Stimulated activated CD4-positive, alpha-beta T cell treated with anti-CD3 and anti-CD28 coated beads, Interleukin-4, amount 100 ng/mL, for 48 hours (primary cell): Measurements from ENCODE around the gene NPEPL1.
A peak's percentile ranks its signal among the peaks of the same experiment; 100 is the strongest.
"Not testable (repeated sequence)": the region's sequence is repeated elsewhere in the genome, so short reads cannot be mapped to it uniquely, and the experiment has no call there.

Experiments used
- DNase-seq, 2 donors: peaks; one replicate each; pipeline ENCODE4 v3.0.0-alpha.2; 2020; ENCODE audit warnings: low read depth in 2 of 2

The NPEPL1 gene, protein sequence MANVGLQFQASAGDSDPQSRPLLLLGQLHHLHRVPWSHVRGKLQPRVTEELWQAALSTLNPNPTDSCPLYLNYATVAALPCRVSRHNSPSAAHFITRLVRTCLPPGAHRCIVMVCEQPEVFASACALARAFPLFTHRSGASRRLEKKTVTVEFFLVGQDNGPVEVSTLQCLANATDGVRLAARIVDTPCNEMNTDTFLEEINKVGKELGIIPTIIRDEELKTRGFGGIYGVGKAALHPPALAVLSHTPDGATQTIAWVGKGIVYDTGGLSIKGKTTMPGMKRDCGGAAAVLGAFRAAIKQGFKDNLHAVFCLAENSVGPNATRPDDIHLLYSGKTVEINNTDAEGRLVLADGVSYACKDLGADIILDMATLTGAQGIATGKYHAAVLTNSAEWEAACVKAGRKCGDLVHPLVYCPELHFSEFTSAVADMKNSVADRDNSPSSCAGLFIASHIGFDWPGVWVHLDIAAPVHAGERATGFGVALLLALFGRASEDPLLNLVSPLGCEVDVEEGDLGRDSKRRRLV

DNA sequence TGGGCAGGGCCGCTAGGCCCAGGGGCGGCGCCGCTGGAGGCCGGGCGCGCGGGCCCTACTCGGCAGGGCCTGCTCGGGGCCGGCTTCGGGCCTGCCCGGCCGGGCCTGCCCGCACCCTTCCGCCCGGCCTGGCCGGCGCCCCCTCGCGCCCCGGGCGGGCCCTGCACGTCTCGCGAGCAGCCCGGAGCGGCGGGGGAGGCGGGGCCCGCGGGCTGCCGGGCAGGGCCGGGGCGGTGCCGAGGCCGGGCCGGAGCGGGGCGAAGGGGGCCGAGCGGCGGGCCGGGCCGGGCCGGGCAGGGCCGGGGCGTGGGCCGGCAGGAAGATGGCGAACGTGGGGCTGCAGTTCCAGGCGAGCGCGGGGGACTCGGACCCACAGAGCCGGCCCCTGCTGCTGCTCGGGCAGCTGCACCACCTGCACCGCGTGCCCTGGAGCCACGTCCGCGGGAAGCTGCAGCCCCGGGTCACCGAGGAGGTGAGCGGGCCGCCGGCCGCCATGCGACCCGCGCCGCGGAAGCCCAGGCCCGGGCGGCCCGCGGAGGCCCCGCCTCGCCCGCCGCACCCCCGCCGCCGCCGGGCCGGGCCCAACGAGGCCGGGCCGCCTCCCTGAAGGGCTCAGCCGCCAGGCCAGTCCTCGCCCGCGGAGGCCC lies at the start of gene NPEPL1:
Gene NPEPL1 (plus strand): TSS at position 222 of the 647 bp plus-strand sequence. CDS start 101 bp downstream, at position 323.
- DNase-seq = peak; percentile 55 to 62

DNA sequence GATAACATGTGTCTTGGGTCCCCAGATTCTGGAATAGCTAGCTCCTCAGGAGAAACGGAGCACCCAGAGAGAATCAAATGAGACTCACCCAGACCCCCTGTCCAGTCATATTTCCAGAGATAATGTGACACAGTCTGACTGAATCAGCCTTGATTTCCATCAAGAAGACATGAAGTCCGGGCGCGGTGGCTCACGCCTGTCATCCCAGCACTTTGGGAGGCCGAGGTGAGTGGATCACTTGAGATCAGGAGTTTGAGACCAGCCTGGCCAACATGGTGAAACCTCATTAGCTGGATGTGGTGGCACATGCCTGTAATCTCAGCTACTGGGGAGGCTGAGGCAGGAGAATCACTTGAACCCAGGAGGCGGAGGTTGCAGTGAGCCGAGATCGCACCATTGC lies 49.7 kb upstream of the NPEPL1 start:
- not testable (repeated sequence) for DNase-seq

DNA sequence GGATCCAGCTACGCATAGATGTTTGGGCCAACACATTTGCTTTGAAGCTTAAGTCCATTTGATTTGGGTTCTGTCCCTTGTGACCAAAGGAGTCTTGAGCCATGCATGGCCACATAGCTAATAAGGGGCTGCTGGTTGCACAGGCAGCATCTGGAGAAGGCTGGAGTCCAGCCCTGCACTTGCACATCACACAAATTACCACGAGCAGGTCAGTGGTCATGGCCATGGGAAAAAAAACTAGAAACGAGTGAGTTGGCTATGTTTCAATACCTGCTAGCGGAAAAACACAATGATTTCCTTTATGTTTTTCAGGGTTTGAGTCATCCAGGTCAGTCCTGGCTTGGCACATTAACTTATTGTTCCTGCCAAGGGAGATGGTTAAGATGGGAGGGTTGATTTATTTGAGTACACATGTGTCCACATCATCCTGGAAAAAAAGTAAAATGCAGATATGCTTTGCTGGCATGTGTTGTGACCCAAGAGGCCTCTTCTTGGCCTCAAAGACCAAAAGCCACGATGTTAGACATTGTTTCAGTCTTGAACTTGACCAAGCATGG lies 47.1 kb upstream of the NPEPL1 start:
- no peak for DNase-seq

DNA sequence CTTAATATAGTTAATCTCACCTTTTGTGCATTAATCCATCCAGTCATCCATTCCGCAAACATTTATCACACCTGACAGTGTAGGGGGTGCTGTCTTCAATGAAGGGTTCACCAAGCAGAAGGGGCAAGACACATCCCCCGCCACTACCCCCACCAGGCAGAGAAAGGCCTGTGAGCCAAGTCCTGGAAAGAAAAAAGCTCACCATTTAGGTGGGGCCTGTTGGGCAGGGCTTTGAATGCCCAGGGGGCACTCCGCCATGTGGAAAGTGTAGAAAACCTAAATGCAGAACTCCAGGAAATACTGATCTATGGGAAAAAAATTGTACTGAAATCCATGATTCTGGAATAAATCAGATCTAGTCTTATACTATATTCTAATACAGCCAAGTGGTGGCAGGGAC lies 46.3 kb upstream of the NPEPL1 start:
- DNase-seq = no peak

DNA sequence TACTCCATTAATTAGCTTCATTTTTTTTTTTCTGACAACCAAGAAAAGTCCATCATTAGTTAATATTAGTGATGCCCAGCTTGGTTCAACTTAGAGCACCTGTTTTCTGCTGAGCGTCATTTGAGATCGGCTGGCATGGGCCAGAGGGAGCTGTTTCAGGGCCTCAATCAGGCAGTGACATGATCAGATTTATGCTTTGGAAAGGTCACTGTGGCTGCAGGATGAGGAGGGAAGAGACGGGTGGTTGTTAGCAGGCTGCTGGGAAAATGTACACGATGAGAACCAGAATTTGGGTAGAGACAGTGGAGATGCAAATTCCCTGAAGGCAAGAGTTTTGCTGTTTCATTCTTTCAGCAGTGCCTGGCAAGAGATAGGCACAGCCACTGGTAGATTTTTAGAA lies 45.9 kb upstream of the NPEPL1 start:
- DNase-seq = no peak

DNA sequence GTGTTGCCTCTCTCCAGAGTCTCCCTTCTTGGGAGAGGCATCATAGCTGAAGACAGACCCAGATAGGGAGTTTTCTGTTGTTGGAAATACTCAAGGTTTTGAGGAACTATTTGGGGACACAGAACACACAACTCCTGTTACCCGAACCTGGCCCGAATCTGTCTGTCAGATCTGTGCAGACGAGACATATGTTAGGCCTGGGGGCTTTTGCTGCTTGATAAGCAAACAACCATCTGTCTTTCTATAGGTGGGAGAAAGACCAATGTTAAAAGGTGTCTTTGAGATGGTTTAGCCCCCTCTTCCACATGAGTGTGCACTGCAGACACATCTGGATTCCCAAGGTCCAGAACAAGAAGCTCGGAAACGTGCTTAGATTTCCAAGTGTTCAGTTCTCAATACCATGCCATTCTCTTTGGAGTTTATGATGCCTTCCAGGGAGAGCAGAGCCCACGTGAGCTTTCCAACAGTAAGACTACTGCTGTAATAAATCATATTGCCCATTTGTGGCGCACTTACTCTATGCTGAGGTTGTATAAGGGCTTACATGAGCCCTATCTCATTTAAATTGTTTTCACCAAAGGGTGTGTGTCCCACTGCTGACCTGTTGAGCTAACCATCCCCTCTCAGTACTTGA lies 45.3 kb upstream of the NPEPL1 start:
- no peak for DNase-seq

DNA sequence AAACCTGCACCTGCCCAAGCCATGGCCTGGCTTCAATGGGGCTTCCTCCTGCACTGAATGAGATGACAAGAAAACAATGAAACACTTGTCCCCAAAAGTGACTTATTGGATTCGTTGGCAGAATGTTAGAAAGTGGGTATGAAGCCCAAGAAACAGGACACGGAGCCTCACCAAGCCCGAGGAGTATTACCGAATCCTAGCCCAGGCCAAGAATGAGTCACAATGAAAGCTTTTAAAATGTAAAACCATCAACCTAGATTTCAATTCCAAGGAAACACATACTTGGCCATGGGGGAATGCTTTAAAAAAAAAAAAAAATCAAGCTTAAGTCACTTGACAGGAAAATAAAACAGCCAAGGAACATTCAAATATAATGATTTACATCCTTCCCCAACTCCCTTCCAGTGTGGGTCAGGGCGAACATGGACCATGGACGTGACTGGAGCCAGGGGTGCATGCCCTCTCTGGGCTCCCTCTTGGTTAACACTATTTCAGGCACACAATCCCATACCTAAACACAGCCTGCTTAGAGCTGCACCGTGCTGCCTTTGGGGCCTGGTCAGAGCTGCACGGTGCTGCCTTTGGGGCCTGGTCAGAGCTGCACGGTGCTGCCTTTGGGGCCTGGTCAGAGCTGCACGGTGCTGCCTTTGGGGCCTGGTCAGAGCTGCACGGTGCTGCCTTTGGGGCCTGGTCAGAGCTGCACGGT lies 44.7 kb upstream of the NPEPL1 start:
- DNase-seq = no peak

DNA sequence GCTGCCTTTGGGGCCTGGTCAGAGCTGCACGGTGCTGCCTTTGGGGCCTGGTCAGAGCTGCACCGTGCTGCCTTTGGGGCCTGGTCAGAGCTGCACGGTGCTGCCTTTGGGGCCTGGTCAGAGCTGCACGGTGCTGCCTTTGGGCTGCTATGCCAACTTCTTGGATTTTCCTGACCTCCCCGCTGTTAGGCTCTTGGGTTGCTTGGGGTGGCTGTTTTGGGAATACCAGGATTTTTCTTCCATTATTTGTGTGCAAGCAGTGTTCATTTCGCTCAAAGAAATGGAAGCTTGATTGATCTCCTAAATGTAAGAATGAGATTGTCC lies 44.1 kb upstream of the NPEPL1 start:
- DNase-seq = not testable (repeated sequence)

DNA sequence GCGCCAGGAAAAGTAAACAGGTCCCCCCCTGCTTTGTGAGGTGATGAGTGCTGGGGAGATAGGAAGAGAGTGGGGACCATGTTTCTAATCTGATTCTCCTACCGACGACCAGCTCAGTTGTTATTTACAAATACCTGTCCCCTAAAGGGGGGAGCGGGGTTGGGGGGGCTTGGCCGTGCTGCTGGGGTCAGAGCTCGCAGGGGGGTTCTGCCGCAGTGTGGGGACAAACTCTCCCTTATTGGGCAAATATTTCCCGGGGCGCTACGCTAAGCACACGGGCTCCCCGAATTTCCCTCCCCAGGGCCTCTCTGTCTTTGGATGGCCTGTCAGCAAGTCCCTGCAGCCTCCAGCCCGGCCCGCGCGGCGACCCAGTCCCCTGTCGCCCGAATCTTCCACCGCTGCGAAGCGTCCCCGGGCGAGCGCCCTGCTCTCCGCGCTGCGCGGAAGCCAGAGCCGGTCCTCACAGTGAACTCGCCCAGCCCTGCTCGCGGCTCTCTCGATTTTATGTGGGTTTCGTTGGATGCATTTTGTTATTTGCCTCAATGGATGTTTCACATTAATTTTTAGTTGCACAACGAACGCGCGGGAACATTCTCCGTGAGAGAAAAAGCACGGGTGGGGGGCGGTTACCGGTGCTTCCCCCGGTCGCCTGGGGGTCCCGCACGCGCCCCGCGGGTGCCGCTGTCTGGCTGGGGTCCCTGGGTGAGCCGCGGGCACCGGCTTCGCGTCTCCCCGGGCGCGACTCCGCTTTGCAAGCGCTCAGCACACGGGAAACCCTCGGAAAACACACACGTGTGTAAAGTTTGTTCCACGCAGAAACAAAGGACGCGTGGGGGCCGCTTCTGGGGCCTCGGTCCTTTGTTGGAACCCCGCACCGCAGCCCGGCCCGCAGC lies 43.1 kb upstream of the NPEPL1 start:
- peak in 1 of 2 donors; percentile 15 for DNase-seq

DNA sequence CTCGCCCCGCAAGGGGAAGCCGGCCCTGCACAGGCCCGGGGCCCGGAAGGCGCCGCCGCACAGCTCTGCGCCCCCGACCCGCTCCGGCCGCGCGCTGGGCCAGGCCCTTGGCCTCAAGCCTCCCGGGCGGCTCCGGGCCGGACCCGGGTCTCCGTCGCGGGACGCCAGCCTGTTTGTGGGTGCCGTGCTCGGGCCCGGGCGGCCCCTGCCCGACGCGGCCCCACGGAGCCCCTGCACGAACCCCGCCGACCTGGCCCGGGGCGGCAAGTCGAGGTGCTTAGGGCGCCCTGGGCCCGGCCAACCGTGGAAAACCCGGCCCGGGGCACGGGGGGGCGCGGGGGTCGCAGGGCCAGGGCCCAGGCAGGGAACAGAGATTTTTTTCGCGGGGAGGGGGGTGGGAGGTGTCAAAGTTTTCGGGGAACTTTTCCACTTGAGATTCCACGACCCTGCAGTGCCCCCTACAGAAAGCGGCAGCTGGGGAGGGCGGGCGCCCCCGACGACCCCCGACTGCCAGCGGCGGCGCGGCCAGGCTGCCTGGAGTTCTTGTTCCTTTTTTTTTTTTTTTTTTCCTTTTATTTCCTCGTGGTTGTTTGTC lies 42.3 kb upstream of the NPEPL1 start:
- DNase-seq = no peak

DNA sequence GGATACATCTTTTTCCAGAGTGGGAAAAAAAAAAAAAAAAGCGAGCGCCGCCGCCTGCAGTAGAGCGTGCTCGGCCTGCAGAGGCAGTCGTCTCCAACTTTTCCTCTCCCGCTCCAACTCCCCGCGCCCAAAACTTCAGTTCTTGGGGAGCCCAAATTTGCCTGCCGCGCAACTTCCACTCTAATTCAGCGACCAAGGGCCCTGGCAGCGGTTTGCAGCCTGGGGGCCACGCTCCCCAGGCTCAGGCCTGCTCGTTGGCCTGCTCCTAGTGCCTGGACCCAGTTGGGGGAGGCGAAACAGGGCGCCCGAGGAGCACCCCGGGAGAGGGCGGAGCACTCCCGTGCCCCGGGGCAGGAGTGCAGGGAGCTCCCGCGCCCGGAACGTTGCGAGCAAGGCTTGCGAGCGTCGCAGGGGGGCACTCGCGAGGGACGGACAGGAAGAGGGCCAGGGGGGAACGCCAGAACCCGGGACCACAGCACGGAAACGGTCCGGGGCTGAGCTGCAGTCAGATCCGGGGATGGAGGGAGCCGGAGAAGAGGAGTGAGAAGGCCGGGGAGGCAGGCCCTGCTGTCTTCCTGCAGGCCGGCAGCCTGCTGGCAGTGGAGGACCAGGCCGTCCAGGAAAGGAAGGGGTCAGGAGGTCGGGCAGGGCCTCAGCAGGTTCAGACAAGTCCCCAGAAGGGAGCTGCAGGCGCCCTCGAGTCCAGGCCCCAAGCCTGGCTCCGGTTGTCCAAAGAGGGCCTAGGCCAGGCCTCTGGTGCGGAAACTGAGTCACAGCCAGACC lies 41.6 kb upstream of the NPEPL1 start, which contains the start of gene STX16:
Gene STX16 (plus strand): TSS at position 508 of the 783 bp plus-strand sequence. CDS start 724 bp downstream, outside the sequence.
- DNase-seq = peak; percentile 83 to 85

DNA sequence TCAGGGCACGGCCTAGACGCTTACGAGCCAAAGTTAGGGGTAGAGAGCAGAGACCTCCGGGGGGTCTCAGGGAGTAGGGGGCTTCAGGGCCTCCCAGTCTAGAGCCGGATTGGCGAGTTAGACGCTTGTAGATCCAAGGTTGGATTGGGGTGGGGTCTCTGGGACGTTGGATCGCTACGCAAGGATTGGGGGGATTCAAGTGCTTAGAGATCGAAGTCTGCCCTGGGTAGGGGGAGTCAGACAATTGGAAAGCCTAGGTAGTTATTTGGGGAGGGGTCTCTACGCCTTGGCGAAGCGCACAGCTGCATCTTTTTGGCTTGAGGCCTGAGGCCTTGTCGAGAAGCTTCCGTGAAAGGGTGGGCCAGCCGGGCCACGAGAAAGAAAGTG lies 41.0 kb upstream of the NPEPL1 start:
- no peak for DNase-seq

DNA sequence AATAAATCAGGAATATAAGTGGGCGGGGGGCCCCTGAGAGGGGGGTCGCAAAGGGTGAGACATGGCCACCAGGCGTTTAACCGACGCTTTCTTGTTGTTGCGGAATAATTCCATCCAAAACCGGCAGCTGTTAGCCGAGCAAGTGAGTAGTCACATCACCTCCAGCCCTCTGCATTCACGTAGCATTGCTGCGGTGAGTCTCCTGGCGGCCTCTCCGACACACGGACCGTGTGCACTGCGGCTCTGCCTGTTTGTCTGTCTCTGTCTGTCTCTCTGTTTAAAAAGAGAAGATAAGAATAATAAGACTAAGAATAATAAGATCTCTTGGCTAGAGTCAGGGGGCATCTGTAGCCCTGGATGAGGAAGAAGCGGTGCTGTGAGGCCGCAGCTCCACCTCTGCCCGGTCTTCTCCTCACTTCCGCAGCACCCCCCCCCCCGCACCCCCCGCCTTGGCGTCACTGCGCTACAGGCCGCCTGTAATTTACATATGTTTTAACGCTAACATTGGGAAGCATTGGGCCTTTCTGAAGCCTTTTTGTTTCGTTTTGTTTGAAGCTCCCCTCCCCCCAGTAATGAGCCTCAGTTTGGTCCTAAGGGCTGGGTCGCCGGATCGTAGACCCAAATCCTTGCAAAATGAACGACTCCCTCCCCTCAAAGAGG lies 40.5 kb upstream of the NPEPL1 start:
- peak in 1 of 2 donors; percentile 39 for DNase-seq

DNA sequence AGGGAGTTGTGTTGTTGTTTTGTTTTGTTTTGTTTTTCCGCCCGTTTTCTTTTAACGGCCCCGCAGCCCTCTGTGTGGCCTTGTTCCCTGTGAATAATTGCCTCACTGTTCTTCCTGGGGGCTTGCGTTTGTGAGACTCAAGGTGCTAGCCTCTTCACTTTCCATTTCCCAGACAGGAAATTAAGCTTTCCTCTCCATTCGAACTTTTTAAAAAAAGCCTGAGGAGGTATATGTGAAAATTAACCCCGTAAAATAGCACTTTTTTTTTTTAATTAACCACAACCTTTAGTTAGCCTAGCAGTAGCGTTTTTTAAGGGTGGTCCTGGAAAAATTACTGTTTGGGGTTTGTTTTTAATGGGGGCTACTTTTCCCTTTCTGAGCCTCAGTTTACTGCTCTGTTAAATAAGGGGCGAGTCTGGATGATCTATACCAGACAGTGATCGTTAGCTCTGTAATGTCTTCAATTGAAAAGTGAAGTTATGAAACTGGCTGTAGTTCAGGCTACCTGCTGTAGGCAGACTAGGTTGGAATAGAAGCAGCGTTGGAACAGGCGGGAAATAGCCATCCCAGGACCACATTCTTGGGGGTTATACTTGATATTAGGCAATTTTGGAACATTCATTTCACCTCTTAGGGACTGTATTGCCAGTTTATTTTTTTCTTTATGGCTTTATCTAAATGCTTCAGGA lies 39.9 kb upstream of the NPEPL1 start:
- DNase-seq = no peak

DNA sequence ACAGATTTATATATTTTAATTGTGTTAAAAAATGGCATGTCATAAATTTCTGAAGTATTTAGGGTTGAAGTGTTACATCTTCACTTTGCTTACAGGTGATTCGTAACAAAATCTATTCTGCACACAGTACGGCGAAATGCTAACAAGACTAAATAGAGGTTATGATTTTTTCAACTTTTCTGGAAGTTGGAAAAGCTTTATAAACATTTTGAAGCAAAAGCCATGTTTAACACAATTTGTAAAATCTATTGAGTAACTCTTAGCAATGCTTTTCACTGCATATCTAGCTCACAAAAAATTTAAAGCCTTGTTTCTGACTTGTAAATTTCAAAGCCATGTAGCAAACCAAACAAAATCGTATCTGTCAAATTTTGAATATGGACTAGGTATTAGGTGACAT lies 38.3 kb upstream of the NPEPL1 start:
- no peak for DNase-seq

DNA sequence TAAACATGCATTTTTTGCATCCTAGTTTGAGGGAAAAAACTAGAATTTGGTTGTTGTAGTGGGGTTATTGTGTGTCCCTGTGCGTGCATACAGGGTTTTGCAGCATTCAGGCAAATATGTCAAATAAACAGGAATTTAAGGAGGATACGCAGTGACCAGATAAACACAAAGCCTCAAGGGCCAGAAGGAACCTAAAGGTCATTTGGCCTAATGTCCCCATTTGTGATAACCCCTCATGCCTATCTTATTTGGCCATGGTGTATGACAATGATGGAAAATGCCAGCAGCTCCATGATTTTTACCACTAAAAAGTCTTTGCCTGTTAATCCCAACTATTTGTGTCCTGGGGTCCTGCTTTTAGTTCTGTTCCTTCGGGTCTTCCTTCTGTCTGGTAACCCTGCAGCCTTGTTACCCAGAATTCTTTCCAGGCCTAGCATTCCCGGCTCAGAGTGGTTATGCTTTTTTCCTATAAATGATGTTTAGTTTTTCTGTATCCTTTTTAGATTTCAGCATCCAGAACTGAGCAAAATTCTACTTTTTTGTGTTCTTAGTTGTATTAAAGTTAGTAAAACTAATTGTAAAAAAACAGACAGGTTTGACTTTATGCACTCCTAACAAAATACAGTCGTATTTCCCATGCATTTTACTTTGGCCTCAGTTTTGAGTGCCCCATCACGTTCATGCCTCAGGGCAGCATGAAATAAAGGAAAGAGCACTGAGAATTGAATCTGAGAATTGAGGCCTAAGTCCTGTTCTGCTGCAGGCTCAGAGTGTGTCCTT lies 37.1 kb upstream of the NPEPL1 start:
- DNase-seq = no peak

DNA sequence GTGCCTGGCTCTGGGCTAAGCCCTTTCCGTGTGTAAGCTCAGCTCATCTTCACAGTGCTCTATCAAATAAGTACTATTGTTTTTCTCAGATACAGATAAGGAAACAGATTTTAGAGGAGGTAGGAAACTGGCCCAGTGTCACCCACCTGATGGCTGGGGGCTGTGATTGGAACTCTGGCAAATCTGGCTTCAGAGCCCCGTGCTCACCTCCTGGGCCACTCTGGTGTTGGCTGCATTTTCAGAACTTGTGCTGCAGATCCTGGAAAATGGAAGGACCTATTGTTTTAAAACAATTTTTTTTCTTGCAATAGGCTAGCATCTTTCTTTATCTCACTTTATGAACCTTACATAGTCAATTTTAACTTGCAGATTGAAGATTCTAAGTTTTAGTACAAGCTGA lies 35.8 kb upstream of the NPEPL1 start:
- DNase-seq = no peak
